SKM-1 (cell line): Measurements from ENCODE around the gene CDH23.

ENCODE experiments used
- DNase-seq: peaks from one replicate; lab custom pipeline; 2025; ENCODE audit not compliant: unreplicated experiment; lab: John Stamatoyannopoulos, UW

The CDH23 gene

GRCh38 chr10:71778071-71778825 lies 381.5 kb downstream of the CDH23 start:
- DNase-seq = no peak

- DNase-seq = no peak
Measured at GRCh38 chr10:71779641-71780040, 382.9 kb downstream of the CDH23 start.

GRCh38 chr10:71780156-71780555 lies 383.4 kb downstream of the CDH23 start:
- DNase-seq = no peak

GRCh38 chr10:71780719-71781118 lies 384.0 kb downstream of the CDH23 start:
- no peak for DNase-seq

- DNase-seq = no peak
Measured at GRCh38 chr10:71782221-71782916, 385.6 kb downstream of the CDH23 start.

- no peak for DNase-seq
Measured at GRCh38 chr10:71782917-71783490, 386.3 kb downstream of the CDH23 start.

GRCh38 chr10:71783917-71784678 lies 387.4 kb downstream of the CDH23 start:
- no peak for DNase-seq

- DNase-seq = no peak
Measured at GRCh38 chr10:71784679-71785272, 388.1 kb downstream of the CDH23 start.

GRCh38 chr10:71788954-71789353 lies 392.2 kb downstream of the CDH23 start:
- no peak for DNase-seq

GRCh38 chr10:71789871-71790270 lies 393.2 kb downstream of the CDH23 start:
- no peak for DNase-seq

GRCh38 chr10:71790749-71791440 lies 394.2 kb downstream of the CDH23 start:
- DNase-seq = no peak

GRCh38 chr10:71795248-71795647 lies 398.5 kb downstream of the CDH23 start:
- DNase-seq = peak; percentile 15

GRCh38 chr10:71796749-71797405 lies 400.2 kb downstream of the CDH23 start:
- DNase-seq = no peak

- peak; percentile 77 for DNase-seq
Measured at GRCh38 chr10:71797533-71798307, 401.0 kb downstream of the CDH23 start.

- no peak for DNase-seq
Measured at GRCh38 chr10:71798308-71798624, 401.5 kb downstream of the CDH23 start.

GRCh38 chr10:71799112-71799511 lies 402.4 kb downstream of the CDH23 start:
- DNase-seq = no peak

GRCh38 chr10:71799608-71800453 lies 403.1 kb downstream of the CDH23 start:
- DNase-seq = peak; percentile 10

- peak; percentile 42 for DNase-seq
Measured at GRCh38 chr10:71801361-71801760, 404.6 kb downstream of the CDH23 start.
